Kidney (tissue), 14 donors: ENCODE data around the gene SPATA31E1. TPM values are rescaled to one million over a fixed set of nuclear protein-coding genes. Genes with fewer than 3 reads are reported as not detected.

ENCODE experiments used
- DNase-seq, 5 donors: peaks; one replicate each; pipeline ENCODE4 v3.0.0-alpha.2; 2013 to 2020
- FAIRE-seq: peaks from 2 replicates; lab custom pipeline; 2012; peaks lifted over from hg19 to GRCh38; lab: Jason Lieb, UNC
- H3K27ac ChIP-seq, 2 donors: one replicate each; pipeline ENCODE4 v1.7.0; 2013; ENCODE audit warnings: low read depth in 2 of 2, low read length in 2 of 2, inconsistent platforms in 1 of 2
- H3K27me3 ChIP-seq: one replicate; pipeline ENCODE4 v1.7.1; 2013; ENCODE audit warnings: low read length, inconsistent platforms; ENCODE audit not compliant: control insufficient read depth, insufficient read depth
- H3K36me3 ChIP-seq, 3 donors: one replicate each; pipeline versions ENCODE4 v1.7.0 to v1.7.1; 2013; ENCODE audit warnings: low read length in 3 of 3, control low read depth in 1 of 3, inconsistent platforms in 1 of 3; ENCODE audit not compliant: insufficient read depth in 3 of 3, control insufficient read depth in 2 of 3
- H3K4me1 ChIP-seq, 3 donors: one replicate each; pipeline versions ENCODE4 v1.7.0 to v1.7.1; 2013; ENCODE audit warnings: low read length in 3 of 3, inconsistent platforms in 1 of 3, low read depth in 1 of 3; ENCODE audit not compliant: control insufficient read depth in 2 of 3, insufficient read depth in 2 of 3
- H3K4me3 ChIP-seq, 3 donors: one replicate each; pipeline versions ENCODE4 v1.7.0 to v1.8.1; 2013; ENCODE audit warnings: low read length in 3 of 3, control low read depth in 1 of 3, inconsistent platforms in 1 of 3
- H3K9ac ChIP-seq, 3 donors: one replicate each; pipeline versions ENCODE4 v1.7.0 to v1.7.1; 2013; ENCODE audit warnings: low read length in 3 of 3, control low read depth in 1 of 3, inconsistent platforms in 1 of 3
- H3K9me3 ChIP-seq, 3 donors: one replicate each; pipeline versions ENCODE4 v1.7.0 to v1.7.1; 2013; ENCODE audit warnings: low read length in 3 of 3, control low read depth in 1 of 3, inconsistent platforms in 1 of 3; ENCODE audit not compliant: control insufficient read depth in 2 of 3, insufficient read depth in 1 of 3
- intact Hi-C: fragments of 100-400 bp; cut with DNase I; formaldehyde crosslinking; loops from one replicate; pipeline ENCODE4 v1.11.1; 2022
- polyA plus RNA-seq: library from polyadenylated mRNA; stranded (reverse); fragments of 350-450 nt; fragmentation: Illumina TruSeq; extraction: RNeasy Lipid Tissue Mini Kit (QIAGEN cat#74804); gene quantifications from one replicate; pipeline ENCODE4 v1.2.3, GENCODE V29; 2014; ENCODE audit warnings: low read depth, low replicate concordance; ENCODE audit not compliant: insufficient read depth
- total RNA-seq: library from RNA; stranded (reverse); fragmentation: NEBNext Ultra II Directional; extraction: Animal tissue kit (Norgen Biotek cat#: 25700); gene quantifications from one replicate; pipeline ENCODE4 v1.2.1, GENCODE V29; 2021
- TF ChIP-seq, protein P1 (sequence below): IDR thresholded peaks from 3 replicates; pipeline ENCODE4 v1.5.1; 2012; ENCODE audit warnings: mild to moderate bottlenecking, moderate library complexity, borderline replicate concordance; ENCODE audit not compliant: insufficient read depth; ENCODE audit errors: extremely low read depth
- donor health status: control.
- donor health status: control.
- donor health status: control.
- donor health status: control.
- donor health status: control.
- donor health status: DM: yes; HTN: yes; CAD: no.
- donor health status: Normal renal cell carcinoma (clear cell type).

Gene SPATA31E1
- total and polyA plus RNA-seq, 2 donors from 2014 or later = not detected

DNA sequence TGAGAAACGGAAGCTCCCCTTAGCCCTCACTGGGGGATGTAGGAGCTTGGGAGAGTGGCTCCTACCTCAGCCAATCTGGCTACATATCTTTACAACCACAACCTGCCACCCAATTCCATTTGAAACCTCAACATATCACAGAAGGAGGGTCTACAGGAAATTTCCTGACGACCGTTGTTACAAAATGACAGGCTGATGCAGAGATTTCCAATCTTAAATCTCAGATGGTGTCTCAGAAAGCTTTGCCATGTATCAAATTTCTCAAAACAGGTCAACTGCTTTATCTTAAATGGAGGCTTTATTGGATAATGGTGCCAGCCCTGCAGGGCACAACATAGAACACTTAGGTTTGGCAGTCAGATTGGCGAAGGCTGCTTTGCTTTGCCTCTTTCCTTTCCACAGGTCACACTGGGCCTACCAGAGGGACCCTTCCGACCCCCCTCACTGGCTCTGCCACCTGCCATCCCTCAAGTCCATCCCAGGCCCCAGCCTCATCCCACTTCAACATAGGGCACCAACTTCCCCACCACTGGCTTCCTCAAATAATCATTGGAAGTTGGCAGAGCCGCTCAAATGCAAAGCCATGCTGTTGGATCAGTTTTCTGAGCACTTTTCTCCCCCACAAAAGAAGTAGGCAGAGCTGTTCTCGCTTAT is 11.1 kb upstream of the SPATA31E1 start:
- H3K27ac ChIP-seq = no peak overlapping the region
- no peaks in the 10 kb centered on the region for H3K4me1 ChIP-seq
- no peak overlapping the region for H3K4me3 ChIP-seq

DNA sequence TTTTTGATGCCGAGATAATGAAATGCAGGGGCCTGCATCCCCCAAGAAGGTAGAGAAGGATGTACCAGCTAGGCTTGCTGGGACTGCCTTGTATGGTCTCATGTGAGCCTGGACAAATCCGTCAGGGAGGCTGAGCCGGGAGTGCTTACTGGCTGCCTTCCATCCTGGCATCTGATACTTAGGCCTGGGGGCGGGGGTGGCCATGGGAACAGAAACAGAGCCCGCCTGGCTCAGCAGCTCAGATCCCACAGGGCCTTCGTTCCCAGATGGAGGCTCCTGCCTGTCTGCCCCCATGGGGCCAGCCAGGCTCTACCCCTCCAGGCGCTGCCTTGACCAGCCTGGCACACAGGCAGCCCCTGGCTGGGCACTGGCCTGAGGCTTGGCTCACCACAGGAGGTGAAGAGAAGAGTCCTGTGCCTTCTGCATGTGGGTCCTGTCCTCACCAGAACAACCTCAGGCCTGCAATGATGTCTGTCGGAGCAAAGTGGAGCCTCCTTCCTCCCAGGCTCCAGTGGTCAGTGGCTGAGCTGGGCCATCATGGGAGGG is 10.5 kb upstream of the SPATA31E1 start:
- no peaks in the 10 kb centered on the region for H3K9me3 ChIP-seq
- intact Hi-C loops = no loop called here
- no peak overlapping the region for H3K9ac ChIP-seq
- H3K36me3 ChIP-seq = no peaks in the 10 kb centered on the region
- H3K27ac ChIP-seq = no peak overlapping the region
- H3K4me3 ChIP-seq = no peak overlapping the region
- FAIRE-seq = no peak
- TF ChIP-seq, protein P1, sequence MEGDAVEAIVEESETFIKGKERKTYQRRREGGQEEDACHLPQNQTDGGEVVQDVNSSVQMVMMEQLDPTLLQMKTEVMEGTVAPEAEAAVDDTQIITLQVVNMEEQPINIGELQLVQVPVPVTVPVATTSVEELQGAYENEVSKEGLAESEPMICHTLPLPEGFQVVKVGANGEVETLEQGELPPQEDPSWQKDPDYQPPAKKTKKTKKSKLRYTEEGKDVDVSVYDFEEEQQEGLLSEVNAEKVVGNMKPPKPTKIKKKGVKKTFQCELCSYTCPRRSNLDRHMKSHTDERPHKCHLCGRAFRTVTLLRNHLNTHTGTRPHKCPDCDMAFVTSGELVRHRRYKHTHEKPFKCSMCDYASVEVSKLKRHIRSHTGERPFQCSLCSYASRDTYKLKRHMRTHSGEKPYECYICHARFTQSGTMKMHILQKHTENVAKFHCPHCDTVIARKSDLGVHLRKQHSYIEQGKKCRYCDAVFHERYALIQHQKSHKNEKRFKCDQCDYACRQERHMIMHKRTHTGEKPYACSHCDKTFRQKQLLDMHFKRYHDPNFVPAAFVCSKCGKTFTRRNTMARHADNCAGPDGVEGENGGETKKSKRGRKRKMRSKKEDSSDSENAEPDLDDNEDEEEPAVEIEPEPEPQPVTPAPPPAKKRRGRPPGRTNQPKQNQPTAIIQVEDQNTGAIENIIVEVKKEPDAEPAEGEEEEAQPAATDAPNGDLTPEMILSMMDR = no peak
- H3K4me1 ChIP-seq = no peaks in the 10 kb centered on the region
- H3K27me3 ChIP-seq = no peaks in the 10 kb centered on the region
- peak in 4 of 5 donors; percentile 61 to 75 (median 64) for DNase-seq

More for the DNA sequence above, 11.1 kb upstream of the SPATA31E1 start:
- TF ChIP-seq, protein P1 = no peak
- Histone ChIP-seq H3K36me3 (no peaks in the 10 kb centered on the region), H3K27me3 (no peaks in the 10 kb centered on the region), H3K9ac (no peak overlapping the region), H3K9me3 (no peaks in the 10 kb centered on the region)
- FAIRE-seq (no peak), DNase-seq (peak in 1 of 5 donors; percentile 5)
- intact Hi-C loops = no loop called here

DNA sequence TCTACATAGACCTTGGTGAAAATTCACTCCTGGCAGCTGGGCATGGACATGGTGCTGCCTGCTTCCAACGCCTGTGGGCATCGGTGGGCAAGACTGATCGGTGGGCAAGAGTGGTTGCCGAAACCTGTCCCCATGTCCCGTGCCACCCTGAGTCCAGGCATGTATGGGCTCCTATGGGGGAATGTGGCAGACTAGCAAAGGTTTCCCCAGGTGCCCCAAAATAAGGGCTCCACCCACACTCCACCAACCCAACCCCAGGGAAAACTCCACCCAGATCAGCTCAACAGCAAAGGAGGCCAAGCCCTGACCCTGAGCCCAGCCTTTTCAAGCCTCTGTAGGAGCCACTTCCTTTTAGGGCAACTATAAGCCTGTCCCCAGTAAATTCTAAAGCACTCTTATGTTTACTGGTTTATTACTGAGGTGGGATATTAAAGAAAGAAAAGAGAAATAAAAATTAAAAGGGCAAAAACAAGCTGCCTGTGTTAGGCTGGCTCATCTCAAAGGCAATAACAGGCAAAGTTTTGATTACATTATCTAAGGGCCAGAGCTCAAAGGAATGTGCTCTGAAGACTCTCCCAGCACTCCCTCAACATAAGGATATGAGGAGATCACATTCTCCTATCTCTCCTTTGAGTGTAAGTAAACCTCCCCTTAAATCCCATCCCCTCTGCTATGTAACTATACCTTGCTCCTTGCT is 8.9 kb upstream of the SPATA31E1 start:
- H3K27me3 ChIP-seq = no peaks in the 10 kb centered on the region
- no peak overlapping the region for H3K4me3 ChIP-seq
- no peak for FAIRE-seq
- no peak overlapping the region for H3K27ac ChIP-seq
- intact Hi-C loops = no loop called here
- H3K4me1 ChIP-seq = no peaks in the 10 kb centered on the region
- TF ChIP-seq, protein P1 = no peak
- no peaks in the 10 kb centered on the region for H3K9me3 ChIP-seq
- peak in 2 of 5 donors; percentile 8 to 42 for DNase-seq
- H3K9ac ChIP-seq = no peak overlapping the region
- no peaks in the 10 kb centered on the region for H3K36me3 ChIP-seq
